Activated naive CD8-positive, alpha-beta T cell treated with anti-CD3 and anti-CD28 coated beads, Interleukin-2, amount 50 U/mL, for 24 hours (primary cell): ENCODE measurements around the gene C19orf38.
A peak's percentile ranks its signal among the peaks of the same experiment; 100 is the strongest.
"Not testable (repeated sequence)": the region's sequence is repeated elsewhere in the genome, so short reads cannot be mapped to it uniquely, and the experiment has no call there.

Experiments
- ATAC-seq: fragments of 150-1000 bp; cut with Tn5 transposase; one replicate; pipeline ENCODE4 v1.10.0; 2021
- DNase-seq: peaks from one replicate; pipeline ENCODE4 v3.0.0; 2021
- H3K27ac Mint-ChIP-seq: one replicate; pipeline ENCODE4 v1.8.0; 2021; ENCODE audit warnings: mild to moderate bottlenecking, mixed read lengths
- H3K27me3 Mint-ChIP-seq: one replicate; pipeline ENCODE4 v1.8.0; 2021; ENCODE audit warnings: mixed read lengths
- H3K36me3 Mint-ChIP-seq: one replicate; pipeline ENCODE4 v1.8.0; 2021; ENCODE audit warnings: low read depth, mixed read lengths
- H3K4me1 Mint-ChIP-seq: one replicate; pipeline ENCODE4 v1.8.0; 2021; ENCODE audit warnings: mixed read lengths
- H3K4me3 Mint-ChIP-seq: one replicate; pipeline ENCODE4 v1.8.0; 2021; ENCODE audit warnings: mild to moderate bottlenecking, moderate library complexity, mixed read lengths
- H3K9me3 Mint-ChIP-seq: one replicate; pipeline ENCODE4 v1.8.0; 2021; ENCODE audit warnings: mixed read lengths

C19orf38 gene

DNA sequence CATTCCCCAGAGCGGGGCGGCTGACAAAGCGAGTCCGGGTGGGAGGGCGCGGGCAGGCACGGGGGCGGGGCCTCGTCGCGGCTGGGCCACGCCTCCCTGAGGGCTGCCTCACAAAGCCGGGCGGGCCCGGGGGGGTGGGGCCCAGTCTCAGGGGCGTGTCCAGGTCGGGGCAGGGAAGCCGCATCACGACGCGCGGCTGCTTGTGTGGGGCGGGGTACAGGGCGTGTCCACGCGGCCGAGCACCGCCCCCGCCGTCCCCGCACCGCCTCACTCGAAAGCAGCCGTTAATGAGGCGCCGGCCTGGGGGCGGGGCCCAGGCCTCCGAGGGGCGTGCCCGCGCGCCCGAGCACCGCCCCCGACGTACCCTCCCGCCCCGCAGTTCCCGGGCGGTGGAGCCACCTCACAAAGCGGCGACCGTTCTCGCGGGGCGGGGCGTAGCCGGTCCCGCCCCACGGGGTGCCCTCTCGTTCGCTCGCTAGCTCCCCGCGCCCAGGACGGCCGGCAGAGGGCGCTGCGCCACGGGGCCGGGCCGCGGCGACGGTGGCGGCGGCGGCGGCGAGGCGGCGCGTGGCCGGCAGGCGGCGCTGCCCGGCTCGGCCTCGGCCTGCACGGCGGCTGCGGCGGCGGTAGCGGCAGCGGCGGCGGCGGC is 22.9 kb downstream of the C19orf38 start, which contains the start of gene CARM1:
CARM1 (plus strand) TSS at position 599 of the 649 bp plus-strand sequence. CDS start 150 bp downstream, outside the sequence.
- peaks cover 38% of the 10 kb centered on the region for H3K4me1 Mint-ChIP-seq
- H3K27ac Mint-ChIP-seq = peak within 1 kb of the TSS; percentile 91
- peak within 1 kb of the TSS; percentile 81 for H3K4me3 Mint-ChIP-seq
- H3K27me3 Mint-ChIP-seq = no peaks in the 10 kb centered on the region
- no peaks in the 10 kb centered on the region for H3K9me3 Mint-ChIP-seq
- DNase-seq = peak; percentile 98
- H3K36me3 Mint-ChIP-seq = peaks cover 4% of the 10 kb centered on the region
- ATAC-seq = peak; percentile 87

- peaks cover 46% of the 10 kb centered on the region for H3K4me1 Mint-ChIP-seq
- H3K27me3 Mint-ChIP-seq = no peaks in the 10 kb centered on the region
- peak; percentile 57 for DNase-seq
- H3K27ac Mint-ChIP-seq = peak overlapping the region; percentile 79
- peak overlapping the region; percentile 80 for H3K4me3 Mint-ChIP-seq
- ATAC-seq = peak; percentile 4
- H3K36me3 Mint-ChIP-seq = peaks cover 4% of the 10 kb centered on the region
- no peaks in the 10 kb centered on the region for H3K9me3 Mint-ChIP-seq
Observed at GRCh38 chr19:10871711-10872545, 23.7 kb downstream of the C19orf38 start.

- Mint-ChIP-seq H3K27ac (peak overlapping the region; percentile 79), H3K27me3 (no peaks in the 10 kb centered on the region), H3K36me3 (peaks cover 4% of the 10 kb centered on the region), H3K4me1 (peaks cover 46% of the 10 kb centered on the region), H3K9me3 (no peaks in the 10 kb centered on the region), H3K4me3 (peak overlapping the region; percentile 80)
- DNase-seq (no peak), ATAC-seq (no peak)
Observed at GRCh38 chr19:10872546-10873107, 24.4 kb downstream of the C19orf38 start.

DNA sequence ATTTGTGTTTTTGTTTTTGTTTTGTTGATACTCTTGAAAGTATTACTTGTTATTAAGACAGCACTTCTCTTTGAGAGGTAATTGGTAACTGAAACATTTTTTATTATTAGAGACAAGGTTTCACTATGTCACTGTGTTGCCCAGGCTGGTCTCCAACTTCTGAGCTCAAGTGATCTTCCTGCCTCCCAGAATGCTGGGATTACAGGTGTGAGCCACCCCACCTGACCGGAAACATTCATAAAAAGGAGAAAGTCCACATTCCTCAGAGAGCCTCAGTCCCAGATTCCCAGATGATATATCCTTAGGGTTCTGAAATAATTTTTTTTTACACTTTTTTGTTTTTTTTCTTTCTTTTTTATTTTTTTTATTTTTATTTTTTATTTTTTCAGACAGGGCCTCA is 25.8 kb downstream of the C19orf38 start:
- H3K4me3 Mint-ChIP-seq = peak overlapping the region; percentile 34
- H3K36me3 Mint-ChIP-seq = peaks cover 6% of the 10 kb centered on the region
- DNase-seq (no peak), ATAC-seq (no peak)
- no peaks in the 10 kb centered on the region for H3K9me3 Mint-ChIP-seq
- H3K27ac Mint-ChIP-seq = no peak overlapping the region
- H3K4me1 Mint-ChIP-seq = peaks cover 49% of the 10 kb centered on the region
- H3K27me3 Mint-ChIP-seq = no peaks in the 10 kb centered on the region

DNA sequence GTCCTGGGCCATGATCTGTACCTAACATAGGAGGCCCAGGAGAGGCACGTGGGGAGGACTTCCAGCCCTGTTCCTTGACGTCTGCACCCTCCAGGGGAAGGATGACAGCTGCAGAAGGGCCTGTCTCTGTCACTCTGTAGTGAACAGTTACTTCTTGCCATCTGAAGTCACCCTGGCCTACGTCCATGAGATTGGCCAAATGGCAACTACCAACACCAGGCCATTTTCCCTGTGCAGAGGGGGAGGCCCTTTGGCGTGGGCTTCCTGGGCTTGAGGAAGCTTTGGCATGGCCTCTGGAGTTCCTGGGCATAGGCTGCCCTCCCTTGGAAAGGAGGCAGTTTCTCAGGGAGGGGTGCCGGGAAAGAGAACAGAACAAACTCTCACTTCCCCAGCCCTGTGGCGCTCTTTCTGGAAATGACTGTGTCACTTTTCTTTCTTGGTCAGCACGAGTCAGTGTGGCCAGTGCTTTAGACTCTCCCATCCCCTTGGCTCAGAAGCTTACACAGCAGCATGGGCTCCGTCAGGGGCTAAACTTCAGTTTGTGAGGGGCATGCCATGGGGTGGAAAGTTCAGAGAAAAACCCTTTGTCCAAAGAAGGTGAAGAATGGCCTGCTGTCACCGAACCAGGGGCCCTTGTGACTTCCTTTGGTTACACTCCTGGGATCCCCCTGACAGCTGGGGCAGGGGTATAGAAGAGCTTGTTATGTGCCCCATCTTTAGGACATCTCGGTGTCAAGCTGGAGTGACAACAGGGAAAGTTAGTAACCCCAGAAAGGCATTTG is 28.4 kb downstream of the C19orf38 start:
- Mint-ChIP-seq H3K9me3 (no peaks in the 10 kb centered on the region), H3K4me3 (no peak overlapping the region), H3K27me3 (no peaks in the 10 kb centered on the region), H3K4me1 (peaks cover 52% of the 10 kb centered on the region), H3K27ac (peak overlapping the region; percentile 68), H3K36me3 (peaks cover 9% of the 10 kb centered on the region)
- no peak for DNase-seq
- ATAC-seq = peak; percentile 33

- Mint-ChIP-seq H3K27ac (peak overlapping the region; percentile 79), H3K4me1 (peaks cover 49% of the 10 kb centered on the region)
- H3K9me3 Mint-ChIP-seq, H3K27me3 Mint-ChIP-seq, H3K4me3 Mint-ChIP-seq, ATAC-seq, DNase-seq, H3K36me3 Mint-ChIP-seq: not testable (repeated sequence)
Observed at GRCh38 chr19:10877608-10878007, 29.4 kb downstream of the C19orf38 start.

- ATAC-seq (peak; percentile 16), DNase-seq (no peak)
- Mint-ChIP-seq H3K27ac (peak overlapping the region; percentile 79), H3K4me3 (no peak overlapping the region), H3K27me3 (no peaks in the 10 kb centered on the region), H3K4me1 (peaks cover 43% of the 10 kb centered on the region), H3K9me3 (no peaks in the 10 kb centered on the region), H3K36me3 (peaks cover 9% of the 10 kb centered on the region)
Observed at GRCh38 chr19:10878253-10878652, 30.0 kb downstream of the C19orf38 start.

- no peak for DNase-seq
- Mint-ChIP-seq H3K27ac (no peak overlapping the region), H3K36me3 (peaks cover 5% of the 10 kb centered on the region), H3K4me1 (peaks cover 31% of the 10 kb centered on the region), H3K27me3 (no peaks in the 10 kb centered on the region), H3K9me3 (no peaks in the 10 kb centered on the region), H3K4me3 (no peak overlapping the region)
- no peak for ATAC-seq
Observed at GRCh38 chr19:10881403-10882107, 33.3 kb downstream of the C19orf38 start.

- ATAC-seq (no peak), DNase-seq (no peak)
- Mint-ChIP-seq H3K4me1 (peaks cover 26% of the 10 kb centered on the region), H3K27me3 (no peaks in the 10 kb centered on the region), H3K4me3 (no peak overlapping the region), H3K36me3 (peaks cover 5% of the 10 kb centered on the region), H3K27ac (no peak overlapping the region), H3K9me3 (no peaks in the 10 kb centered on the region)
Observed at GRCh38 chr19:10882108-10882457, 33.9 kb downstream of the C19orf38 start.

DNA sequence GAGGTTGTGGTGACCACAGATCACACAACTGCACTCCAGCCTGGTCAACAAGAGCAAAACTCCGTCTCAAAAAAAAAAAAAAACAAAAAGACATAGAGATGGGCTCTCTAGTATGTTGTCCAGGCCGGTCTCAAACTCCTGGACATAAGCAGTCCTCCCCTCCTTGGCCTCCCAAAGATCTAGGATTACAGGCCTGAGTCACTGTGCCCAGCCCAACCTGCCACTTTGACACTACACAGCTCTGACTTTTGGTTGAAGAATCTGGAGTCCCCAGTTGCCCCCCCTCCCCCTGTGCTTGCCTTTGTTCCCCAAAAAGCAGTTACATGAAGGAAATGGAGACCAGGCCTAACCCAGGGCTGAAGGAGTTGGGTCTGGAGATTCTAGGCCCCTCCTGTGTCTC is 36.1 kb downstream of the C19orf38 start:
- peaks cover 1% of the 10 kb centered on the region for H3K36me3 Mint-ChIP-seq
- H3K4me3 Mint-ChIP-seq = no peak overlapping the region
- H3K27me3 Mint-ChIP-seq = no peaks in the 10 kb centered on the region
- ATAC-seq (no peak), DNase-seq (no peak)
- H3K27ac Mint-ChIP-seq = no peak overlapping the region
- H3K9me3 Mint-ChIP-seq = no peaks in the 10 kb centered on the region
- H3K4me1 Mint-ChIP-seq = peaks cover 12% of the 10 kb centered on the region

DNA sequence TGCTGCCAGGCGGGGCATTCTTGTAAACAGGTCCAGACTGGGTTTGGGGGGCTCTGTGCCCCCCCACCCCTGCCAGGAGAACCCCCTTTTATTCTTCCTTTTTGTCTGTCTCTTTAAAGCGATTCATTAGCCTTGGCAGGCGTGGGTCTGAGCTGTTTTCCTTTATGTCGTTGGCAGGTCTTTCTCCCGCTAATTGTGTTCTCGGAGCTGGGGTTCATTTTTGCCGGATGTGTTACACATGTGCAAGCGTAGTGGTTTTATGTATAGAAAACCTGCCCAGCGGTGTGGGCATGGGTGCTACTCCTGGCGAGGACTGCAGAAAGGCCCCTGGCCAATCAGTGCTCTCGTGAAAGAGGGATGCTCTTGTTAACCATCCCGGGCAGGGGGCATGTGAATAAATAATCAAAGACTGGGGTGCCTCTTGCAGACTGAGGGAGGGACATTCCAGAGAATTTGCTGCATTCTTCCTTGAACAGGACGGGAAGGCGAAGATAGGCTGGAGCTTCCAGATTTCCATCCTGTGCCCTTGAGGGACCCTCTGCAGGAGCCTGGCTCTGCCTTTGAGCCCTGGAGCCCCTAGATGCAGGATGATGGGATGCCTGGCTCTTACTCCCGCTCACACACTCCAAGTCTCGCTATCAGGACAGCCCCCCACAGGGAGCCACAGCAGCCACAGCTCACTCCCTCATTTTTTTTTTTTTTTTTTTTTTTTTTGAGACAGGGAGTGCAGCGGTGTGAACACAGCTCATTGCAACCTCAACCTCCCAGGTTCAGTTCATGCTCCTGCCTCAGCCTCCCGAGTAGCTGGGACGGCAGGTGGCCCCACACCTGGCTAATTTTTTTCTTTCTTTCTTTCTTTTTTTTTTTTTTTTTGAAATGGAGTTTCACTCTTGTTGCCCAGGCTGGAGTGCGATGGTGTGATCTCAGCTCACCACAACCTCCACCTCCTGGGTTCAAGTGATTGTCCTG is 37.3 kb downstream of the C19orf38 start:
- DNase-seq = no peak
- H3K27ac Mint-ChIP-seq = no peak overlapping the region

DNA sequence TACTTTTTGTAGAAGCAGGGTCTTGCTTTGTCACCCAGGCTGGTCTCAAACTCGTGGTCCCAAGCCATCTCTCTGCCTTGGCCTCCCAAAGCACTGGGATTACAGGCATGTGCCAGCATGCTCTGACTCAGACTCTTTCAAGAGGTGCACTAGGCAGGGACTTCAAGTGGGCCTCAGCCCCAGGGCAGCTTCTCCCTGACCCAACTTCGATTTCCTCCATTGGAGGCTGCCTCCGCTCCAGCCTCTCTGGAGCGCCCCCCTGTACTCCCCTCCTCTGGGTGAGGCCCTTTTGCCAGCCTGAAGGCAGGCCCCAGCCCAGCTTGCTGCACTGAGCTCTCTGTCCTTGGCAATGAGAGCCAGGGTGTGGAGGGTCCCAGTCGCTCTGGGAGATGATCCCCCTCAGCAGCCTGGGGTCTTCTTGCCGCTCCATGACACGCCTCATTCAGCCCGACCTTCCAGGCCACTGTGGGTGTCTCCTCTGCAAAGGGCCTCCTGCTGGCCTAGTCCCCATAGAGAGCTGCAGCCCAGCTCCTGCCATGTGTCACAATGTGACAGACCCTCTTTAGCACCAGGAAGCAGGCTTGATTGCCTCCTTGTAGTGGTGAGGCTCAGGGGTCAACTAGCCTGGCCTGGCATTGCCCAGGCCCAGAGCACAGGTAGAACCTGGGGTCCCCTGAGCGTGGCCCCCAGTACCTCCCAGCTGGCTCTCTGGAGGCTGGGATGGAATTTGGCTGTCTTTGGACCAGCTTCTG is 39.6 kb downstream of the C19orf38 start:
- ATAC-seq (no peak), DNase-seq (no peak)
- Mint-ChIP-seq H3K4me3 (no peak overlapping the region), H3K27me3 (no peaks in the 10 kb centered on the region), H3K27ac (no peak overlapping the region), H3K4me1 (peaks cover 3% of the 10 kb centered on the region), H3K36me3 (no peaks in the 10 kb centered on the region), H3K9me3 (no peaks in the 10 kb centered on the region)

More for the DNA sequence above, 37.3 kb downstream of the C19orf38 start:
- Mint-ChIP-seq H3K4me3 (no peak overlapping the region), H3K36me3 (no peaks in the 10 kb centered on the region), H3K4me1 (peaks cover 6% of the 10 kb centered on the region), H3K27me3 (no peaks in the 10 kb centered on the region), H3K9me3 (no peaks in the 10 kb centered on the region)
- no peak for ATAC-seq
